HepG2 (cell line): ENCODE data around the gene EVC. TPM values are rescaled to one million over a fixed set of nuclear protein-coding genes. Genes with fewer than 3 reads are reported as not detected.

Source experiments
- AHDC1 ChIP-seq: sonication (generic); formaldehyde crosslinking; IDR thresholded peaks from 2 replicates; pipeline ENCODE4 v1.5.1; 2020; ENCODE audit warnings: mild to moderate bottlenecking, missing genetic modification reagents, borderline replicate concordance
- CSRNP1 ChIP-seq: sonication (generic); formaldehyde crosslinking; IDR thresholded peaks from 2 replicates; pipeline ENCODE4 v1.8.1; 2023; ENCODE audit warnings: mild to moderate bottlenecking, missing genetic modification reagents
- ELF3 ChIP-seq: IDR thresholded peaks from 2 replicates; pipeline ENCODE4 v1.6.1; 2016; ENCODE audit warnings: missing genetic modification reagents, missing compliant biosample characterization
- GABPA ChIP-seq, 2 experiments: IDR thresholded peaks; 2 replicates each; pipeline ENCODE4 v1.6.1; 2011 to 2016; ENCODE audit warnings: low read depth in 2 of 2, low read length in 1 of 2, missing biosample characterization in 1 of 2, missing genetic modification characterization in 1 of 2
- IRF9 ChIP-seq: sonication (generic); formaldehyde crosslinking; IDR thresholded peaks from 2 replicates; pipeline ENCODE4 v1.8.0; 2022; ENCODE audit warnings: missing genetic modification reagents, mild to moderate bottlenecking, borderline replicate concordance
- KDM5B ChIP-seq: sonication (generic); formaldehyde crosslinking; IDR thresholded peaks from 2 replicates; pipeline ENCODE4 v1.4.0; 2020; ENCODE audit warnings: missing genetic modification reagents, mild to moderate bottlenecking, borderline replicate concordance
- NR2F1 ChIP-seq, 2 experiments: fragments of 450-650 bp in 1 of 2; formaldehyde crosslinking in 1 of 2; IDR thresholded peaks; 2 replicates each; pipeline versions ENCODE4 v1.5.0 to v1.6.1; 2016 to 2020; ENCODE audit warnings: mild to moderate bottlenecking in 1 of 2, missing compliant biosample characterization in 1 of 2, missing genetic modification reagents in 1 of 2, moderate library complexity in 1 of 2
- ZKSCAN1 ChIP-seq: fragments of 150-350 bp; IDR thresholded peaks from 2 replicates; pipeline ENCODE4 v1.6.1; 2014; ENCODE audit warnings: low read length
- ZNF292 ChIP-seq: sonication (generic); formaldehyde crosslinking; IDR thresholded peaks from 2 replicates; pipeline ENCODE4 v1.8.1; 2022; ENCODE audit warnings: mild to moderate bottlenecking, low read depth, missing genetic modification reagents, borderline replicate concordance
- ZNF367 ChIP-seq: sonication (generic); formaldehyde crosslinking; IDR thresholded peaks from 2 replicates; pipeline ENCODE4 v1.4.0; 2020; ENCODE audit warnings: missing genetic modification reagents, borderline replicate concordance
- ZNF580 ChIP-seq: IDR thresholded peaks from 2 replicates; pipeline ENCODE4 v1.6.1; 2016; ENCODE audit warnings: low read depth, borderline replicate concordance
- ZNF678 ChIP-seq: sonication (generic); formaldehyde crosslinking; IDR thresholded peaks from 2 replicates; pipeline ENCODE4 v1.4.0; 2020; ENCODE audit warnings: mild to moderate bottlenecking, missing genetic modification reagents
- ZSCAN22 ChIP-seq: sonication (generic); formaldehyde crosslinking; IDR thresholded peaks from 2 replicates; pipeline ENCODE4 v1.4.0; 2020; ENCODE audit warnings: mild to moderate bottlenecking, missing genetic modification reagents
- polyA plus RNA-seq, 8 experiments: library from polyadenylated mRNA; depleted of rRNA in 3 of 8; stranded (reverse) in 7 of 8; unstranded in 1 of 8; fragments of >200 nt; fragmentation: Illumina TruSeq in 4 of 8; extraction: Trizol in 4 of 8; gene quantifications; 2 replicates each; pipeline versions ENCODE4 v1.2.1 to v1.2.3, GENCODE V29; 2011 to 2016; ENCODE audit warnings: low read depth in 4 of 8, missing spikeins in 1 of 8, mixed read lengths in 1 of 8; ENCODE audit not compliant: insufficient read depth in 1 of 8
- total RNA-seq, 5 experiments: library from RNA; depleted of rRNA; stranded (reverse); fragments of >200 nt; fragmentation: Illumina TruSeq; extraction: Trizol; gene quantifications; 2 replicates each; pipeline ENCODE4 v1.2.3, GENCODE V29; 2016; ENCODE audit warnings: low read depth in 1 of 5
- TF ChIP-seq, protein P1 (sequence below): sonication (generic); formaldehyde crosslinking; IDR thresholded peaks from 2 replicates; pipeline ENCODE4 v1.4.0; 2020; ENCODE audit warnings: missing genetic modification reagents
- TF ChIP-seq, protein P2 (sequence below): sonication (generic); formaldehyde crosslinking; IDR thresholded peaks from 2 replicates; pipeline ENCODE4 v1.8.0; 2022; ENCODE audit warnings: missing genetic modification reagents, mild to moderate bottlenecking, moderate library complexity, borderline replicate concordance

EVC gene
- total and polyA plus RNA-seq, 2 of the 13 experiments (the other 11 are each of a cell fraction or from before 2014, with no cell fraction given), result 3.1 to 4.9 TPM

DNA sequence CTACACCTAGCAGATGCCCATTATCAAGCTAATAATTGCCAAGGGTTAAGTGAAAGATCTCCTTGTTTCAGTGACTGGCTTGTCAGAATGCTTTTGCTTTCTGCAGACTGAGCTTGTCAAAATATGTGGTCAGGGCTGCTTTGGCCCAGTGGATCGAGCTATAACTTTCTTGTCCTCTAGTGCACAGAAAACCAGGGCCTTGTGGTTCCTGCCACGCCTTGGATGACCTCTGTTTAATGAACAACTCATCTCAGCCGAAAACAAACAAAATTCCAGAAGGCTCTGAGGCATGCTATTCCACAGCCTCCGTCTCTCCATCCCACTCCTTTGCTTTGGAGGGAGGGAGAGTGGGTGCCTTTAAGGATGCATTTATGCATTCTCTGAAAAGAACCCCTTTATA lies 11.3 kb downstream of the EVC start (continued):
- TF ChIP-seq AHDC1 (CRISPR knock-in tag) (no peak; the same call in 1 of the 2 replicates), ZNF678 (no peak), ZSCAN22 (no peak), ZKSCAN1 (no peak), ZNF292 (CRISPR knock-in tag) (peak; percentile 77; the same call in 1 of the 2 replicates), CSRNP1 (CRISPR knock-in tag) (no peak), NR2F1 (CRISPR knock-in tag; IDR thresholded peaks at IDR 0.05) (peak in 1 of 2 experiments; percentile 39; a peak in 1 of 4 replicates), GABPA (IDR thresholded peaks at IDR 0.05; ENCODE audit: low read depth, low read length) (no peak), GABPA (CRISPR knock-in tag; IDR thresholded peaks at IDR 0.05; ENCODE audit: low read depth) (no peak), ELF3 (CRISPR knock-in tag) (0 out of 2 replicates have a peak, but pooled peaks have one; percentile 35), IRF9 (CRISPR knock-in tag) (no peak), ZNF580 (CRISPR knock-in tag) (peak; percentile 33; the same call in 1 of the 2 replicates), KDM5B (CRISPR knock-in tag) (no peak), ZNF367 (CRISPR knock-in tag) (no peak)
- TF ChIP-seq, protein P1, sequence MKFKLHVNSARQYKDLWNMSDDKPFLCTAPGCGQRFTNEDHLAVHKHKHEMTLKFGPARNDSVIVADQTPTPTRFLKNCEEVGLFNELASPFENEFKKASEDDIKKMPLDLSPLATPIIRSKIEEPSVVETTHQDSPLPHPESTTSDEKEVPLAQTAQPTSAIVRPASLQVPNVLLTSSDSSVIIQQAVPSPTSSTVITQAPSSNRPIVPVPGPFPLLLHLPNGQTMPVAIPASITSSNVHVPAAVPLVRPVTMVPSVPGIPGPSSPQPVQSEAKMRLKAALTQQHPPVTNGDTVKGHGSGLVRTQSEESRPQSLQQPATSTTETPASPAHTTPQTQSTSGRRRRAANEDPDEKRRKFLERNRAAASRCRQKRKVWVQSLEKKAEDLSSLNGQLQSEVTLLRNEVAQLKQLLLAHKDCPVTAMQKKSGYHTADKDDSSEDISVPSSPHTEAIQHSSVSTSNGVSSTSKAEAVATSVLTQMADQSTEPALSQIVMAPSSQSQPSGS (CRISPR knock-in tag), result no peak
- TF ChIP-seq, protein P2, sequence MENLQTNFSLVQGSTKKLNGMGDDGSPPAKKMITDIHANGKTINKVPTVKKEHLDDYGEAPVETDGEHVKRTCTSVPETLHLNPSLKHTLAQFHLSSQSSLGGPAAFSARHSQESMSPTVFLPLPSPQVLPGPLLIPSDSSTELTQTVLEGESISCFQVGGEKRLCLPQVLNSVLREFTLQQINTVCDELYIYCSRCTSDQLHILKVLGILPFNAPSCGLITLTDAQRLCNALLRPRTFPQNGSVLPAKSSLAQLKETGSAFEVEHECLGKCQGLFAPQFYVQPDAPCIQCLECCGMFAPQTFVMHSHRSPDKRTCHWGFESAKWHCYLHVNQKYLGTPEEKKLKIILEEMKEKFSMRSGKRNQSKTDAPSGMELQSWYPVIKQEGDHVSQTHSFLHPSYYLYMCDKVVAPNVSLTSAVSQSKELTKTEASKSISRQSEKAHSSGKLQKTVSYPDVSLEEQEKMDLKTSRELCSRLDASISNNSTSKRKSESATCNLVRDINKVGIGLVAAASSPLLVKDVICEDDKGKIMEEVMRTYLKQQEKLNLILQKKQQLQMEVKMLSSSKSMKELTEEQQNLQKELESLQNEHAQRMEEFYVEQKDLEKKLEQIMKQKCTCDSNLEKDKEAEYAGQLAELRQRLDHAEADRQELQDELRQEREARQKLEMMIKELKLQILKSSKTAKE (CRISPR knock-in tag), result no peak
